GM12891 (cell line): ENCODE results near the gene PALD1.

Experiments used
- PAX5 ChIP-seq: IDR thresholded peaks from 2 replicates; pipeline ENCODE4 v1.6.1; 2011; ENCODE audit warnings: low read length, moderate library complexity, mild to moderate bottlenecking; ENCODE audit not compliant: insufficient read depth, severe bottlenecking
- POLR2A ChIP-seq: IDR thresholded peaks from 2 replicates; pipeline ENCODE4 v1.6.1; 2011; ENCODE audit warnings: low read depth, low read length, control low read depth
- POLR2AphosphoS5 ChIP-seq: IDR thresholded peaks from 2 replicates; pipeline ENCODE4 v1.6.1; 2011; ENCODE audit warnings: low read depth, low read length, control low read depth
- POU2F2 ChIP-seq: IDR thresholded peaks from 2 replicates; pipeline ENCODE4 v1.6.1; 2011; ENCODE audit warnings: low read depth, mild to moderate bottlenecking, control low read depth, low read length, moderate library complexity
- SPI1 ChIP-seq: IDR thresholded peaks from 2 replicates; pipeline ENCODE4 v1.6.1; 2011; ENCODE audit warnings: low read depth, low read length, control low read depth
- TAF1 ChIP-seq: IDR thresholded peaks from 2 replicates; pipeline ENCODE4 v1.6.1; 2011; ENCODE audit warnings: low read depth, low read length, control low read depth

DNA sequence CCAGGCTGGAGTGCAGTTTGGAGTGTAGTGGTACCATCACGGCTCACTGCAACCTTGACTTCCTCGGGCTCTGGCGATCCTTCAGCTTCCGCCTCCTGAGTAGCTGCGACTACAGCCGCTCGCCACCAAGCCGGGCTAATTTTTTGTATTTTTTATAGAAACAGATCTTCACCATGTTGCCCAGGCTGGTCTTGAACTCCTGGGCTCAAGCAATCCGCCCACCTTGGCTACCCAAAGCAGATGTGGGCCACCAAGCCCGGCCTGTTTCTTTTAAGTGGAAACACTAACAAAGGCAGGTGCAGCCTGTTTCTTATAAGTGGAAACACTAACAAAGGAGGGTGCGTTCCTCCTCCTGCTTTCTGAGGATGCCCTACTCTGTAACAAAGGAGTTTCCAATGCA, 105.8 kb downstream of the PALD1 start:
- no peak for TF ChIP-seq SPI1
- no peak for TF ChIP-seq POLR2AphosphoS5
- TF ChIP-seq POLR2A = no peak
- TF ChIP-seq TAF1 = no peak
- TF ChIP-seq POU2F2 = no peak
- no peak for TF ChIP-seq PAX5
